HG02970 (cell line): ENCODE measurements around the gene SHISA3.

Source experiments
- ATAC-seq: cut with Tn5 transposase; IDR thresholded peaks from one replicate; pipeline ENCODE4 v1.9.1; 2021; ENCODE audit warnings: mild to moderate bottlenecking, moderate library complexity, moderate number of reproducible peaks; ENCODE audit not compliant: unreplicated experiment, low FRiP score

The SHISA3 gene

DNA sequence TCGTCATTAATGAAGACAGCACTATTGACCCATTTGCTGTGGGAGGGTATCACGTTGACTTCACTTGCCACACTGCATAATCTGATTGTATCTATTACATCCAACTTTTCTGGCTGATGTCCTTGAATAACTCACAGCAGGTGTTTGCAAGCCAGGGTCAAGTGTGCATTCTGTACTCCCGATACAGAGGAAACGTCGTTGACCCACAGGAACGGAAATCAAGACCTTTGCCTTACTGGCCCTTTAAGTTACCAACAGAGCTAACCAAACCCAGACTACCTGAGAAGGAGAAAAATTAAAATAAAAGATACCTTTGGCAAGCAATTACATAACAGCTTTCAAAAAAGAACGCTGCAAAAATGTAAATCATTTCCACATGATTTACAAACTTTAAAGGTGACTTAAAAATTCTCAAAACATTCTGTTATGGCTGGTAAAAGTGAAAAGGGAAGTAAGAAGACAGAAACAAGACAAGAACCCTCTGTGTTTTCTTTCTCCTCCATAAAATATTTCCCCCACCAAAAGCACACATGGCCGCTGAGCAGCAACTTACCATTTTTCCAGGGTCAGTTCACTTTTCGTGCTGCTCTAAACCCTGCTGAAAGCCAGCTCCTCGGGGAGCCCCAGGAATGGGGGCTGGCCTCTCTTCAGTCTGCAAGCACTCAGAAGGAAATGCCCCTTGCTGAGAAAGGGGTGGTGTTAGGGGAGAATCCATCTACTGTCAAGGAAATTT lies 6.5 kb upstream of the SHISA3 start:
- no peak for ATAC-seq

GRCh38 chr4:42391355-42391664 lies 6.0 kb upstream of the SHISA3 start:
- no peak for ATAC-seq

GRCh38 chr4:42391981-42392380 lies 5.3 kb upstream of the SHISA3 start:
- no peak for ATAC-seq

- no peak for ATAC-seq
These were observed 4.9 kb upstream of the SHISA3 start for GRCh38 chr4:42392436-42392835.

DNA sequence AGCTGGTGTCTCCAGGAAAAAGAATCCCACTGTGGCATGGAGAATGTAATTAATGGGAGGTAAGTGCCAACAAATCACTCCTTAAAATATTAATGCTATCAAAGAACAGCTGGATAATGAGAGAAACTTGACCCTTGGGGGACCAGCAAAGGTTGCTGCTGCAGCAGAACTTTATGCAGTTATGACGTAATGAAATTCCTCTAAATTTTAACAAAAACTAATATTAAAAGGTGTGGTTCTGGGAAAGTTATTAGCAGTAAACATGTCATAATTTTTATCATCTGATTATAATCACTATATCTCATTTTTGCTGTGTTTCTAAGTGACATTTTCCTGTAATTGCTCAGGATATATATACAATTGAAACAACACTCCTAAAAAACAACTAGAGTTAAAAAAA lies 1.7 kb upstream of the SHISA3 start:
- no peak for ATAC-seq

DNA sequence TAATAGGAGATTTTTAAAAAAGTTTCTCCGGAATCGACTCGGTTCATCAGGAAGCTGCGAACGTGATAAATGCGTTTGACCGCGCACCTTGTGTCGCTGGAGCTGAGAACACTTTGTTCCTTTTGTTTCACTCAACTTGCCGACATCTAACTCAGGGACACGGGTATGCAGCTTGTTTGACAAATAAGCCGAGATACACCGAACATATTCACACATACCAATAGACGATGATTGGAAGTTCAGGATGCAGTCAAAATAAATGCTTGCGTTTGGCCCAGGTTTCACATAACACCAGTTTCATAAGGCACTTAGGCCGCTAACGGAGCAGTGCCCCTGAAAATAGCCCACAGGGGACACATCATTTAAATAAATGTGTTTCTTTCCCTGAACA lies 932 bp upstream of the SHISA3 start:
- no peak for ATAC-seq

GRCh38 chr4:42397635-42398170 lies 415 bp downstream of the SHISA3 start:
- ATAC-seq, result no peak

- ATAC-seq, result no peak
These were observed 1.0 kb downstream of the SHISA3 start for GRCh38 chr4:42398171-42398870.

DNA sequence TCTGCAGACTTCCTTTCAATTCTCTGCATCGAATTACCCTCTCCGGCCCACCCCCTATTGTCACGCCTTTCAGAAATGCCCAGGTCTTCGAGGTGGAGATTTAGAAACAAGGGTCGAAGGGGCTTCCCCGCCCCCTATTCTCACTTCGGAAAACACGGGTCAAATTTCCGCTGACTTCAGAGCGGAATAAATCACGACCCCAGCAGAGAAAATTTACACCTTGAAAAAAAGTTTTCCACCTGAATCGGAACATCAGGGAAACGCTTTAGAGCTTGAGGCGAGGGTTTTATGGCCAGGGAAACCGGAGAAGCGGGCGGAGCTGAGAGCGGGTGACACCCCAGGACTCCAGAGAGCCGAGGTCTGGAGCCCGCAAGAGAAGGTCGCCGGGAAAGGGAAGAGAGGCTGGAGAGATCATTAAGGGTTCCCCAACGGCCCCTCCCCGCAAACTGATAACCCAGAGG lies 1.6 kb downstream of the SHISA3 start:
- no peak for ATAC-seq

DNA sequence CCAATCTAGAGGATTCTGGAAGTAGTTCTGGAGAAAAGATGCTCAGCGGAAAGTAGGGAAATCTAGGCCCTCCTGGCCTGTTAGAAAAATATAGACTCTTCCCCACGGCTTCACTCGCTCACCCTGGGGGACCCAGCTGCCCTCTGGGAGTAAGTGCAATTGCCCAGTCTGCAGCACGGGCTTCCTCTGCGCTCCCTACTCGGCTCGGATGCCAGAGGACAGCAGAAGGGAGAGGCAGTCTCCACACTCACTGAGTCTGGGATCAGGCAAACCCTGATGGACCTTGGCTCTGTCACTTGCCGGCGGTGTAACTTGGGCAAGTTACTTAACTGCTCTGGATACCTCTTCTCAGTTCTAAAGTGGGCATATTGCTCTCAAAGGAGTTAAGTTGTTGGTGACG lies 2.1 kb downstream of the SHISA3 start:
- no peak for ATAC-seq

DNA sequence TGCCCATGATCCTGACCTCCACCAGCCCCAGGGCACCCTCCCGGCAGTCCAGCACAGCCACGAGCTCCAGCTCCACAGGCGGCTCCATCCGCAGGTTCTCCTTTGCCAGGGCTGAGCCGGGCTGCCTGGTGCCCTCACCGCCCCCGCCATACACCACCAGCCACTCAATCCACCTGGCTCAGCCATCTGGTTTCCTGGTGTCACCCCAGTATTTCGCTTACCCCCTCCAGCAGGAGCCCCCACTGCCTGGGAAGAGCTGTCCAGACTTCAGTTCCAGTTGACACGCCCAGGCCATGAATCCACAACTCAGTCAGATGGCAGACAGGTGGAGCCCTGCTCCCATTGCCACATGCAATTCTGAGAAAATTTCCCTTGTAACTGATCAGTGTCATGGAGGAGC lies 3.9 kb downstream of the SHISA3 start:
- ATAC-seq, result no peak

GRCh38 chr4:42404001-42404400 lies 6.7 kb downstream of the SHISA3 start:
- no peak for ATAC-seq

DNA sequence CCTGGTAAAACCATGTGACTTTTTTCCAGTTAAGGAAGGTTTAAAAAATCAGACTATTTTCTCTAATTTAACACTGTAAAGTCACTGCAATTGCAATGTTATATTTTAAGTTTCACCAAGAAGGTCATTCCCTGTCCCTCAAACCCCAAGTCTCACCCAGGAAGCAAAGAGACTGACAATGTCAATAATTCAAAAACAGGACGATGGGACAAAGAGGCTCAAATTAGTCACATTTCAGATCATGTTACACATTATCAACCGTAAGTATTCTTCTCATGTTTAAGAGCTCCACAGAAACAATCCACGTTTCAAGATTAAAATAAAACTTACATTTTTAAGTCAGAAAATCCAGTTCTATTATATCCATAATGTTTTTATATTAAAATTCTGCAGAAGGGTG lies 13.2 kb downstream of the SHISA3 start:
- ATAC-seq, result no peak

DNA sequence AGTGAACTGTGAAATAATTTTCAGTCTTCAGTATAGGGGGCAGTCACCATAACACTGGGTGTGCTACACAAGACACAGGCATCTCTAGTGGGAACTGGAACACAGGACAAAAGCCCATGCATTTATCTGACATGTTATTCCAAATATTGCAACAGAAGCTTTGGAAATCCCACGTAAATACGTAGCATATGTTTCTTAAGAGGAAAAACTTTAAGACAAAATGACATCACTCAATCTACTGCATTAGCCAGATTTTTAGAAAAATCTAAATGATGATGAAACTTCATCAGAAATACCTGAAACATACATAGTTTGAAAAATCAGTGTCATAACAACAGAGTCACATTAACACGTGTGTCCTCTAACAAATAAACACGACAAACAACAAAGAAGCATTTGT lies 14.5 kb downstream of the SHISA3 start:
- no peak for ATAC-seq

DNA sequence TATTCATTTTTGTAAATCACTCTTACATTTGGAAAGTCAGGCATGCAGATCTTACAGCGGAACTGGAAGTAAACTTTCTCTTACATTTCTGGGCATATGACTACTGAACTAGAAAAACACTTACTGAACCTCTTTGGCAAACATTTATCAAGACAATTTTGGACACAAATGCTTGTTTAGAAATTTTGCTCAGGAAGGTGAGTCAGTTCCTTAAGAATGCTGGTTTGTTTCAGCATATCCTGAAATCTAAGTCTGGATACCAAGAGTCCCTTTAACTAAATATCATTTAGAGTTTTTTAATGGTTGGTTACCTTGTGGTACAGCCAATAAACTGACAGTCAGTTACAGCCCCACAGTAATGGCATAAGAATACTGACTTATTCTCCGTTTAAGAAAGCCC lies 15.0 kb downstream of the SHISA3 start:
- no peak for ATAC-seq

DNA sequence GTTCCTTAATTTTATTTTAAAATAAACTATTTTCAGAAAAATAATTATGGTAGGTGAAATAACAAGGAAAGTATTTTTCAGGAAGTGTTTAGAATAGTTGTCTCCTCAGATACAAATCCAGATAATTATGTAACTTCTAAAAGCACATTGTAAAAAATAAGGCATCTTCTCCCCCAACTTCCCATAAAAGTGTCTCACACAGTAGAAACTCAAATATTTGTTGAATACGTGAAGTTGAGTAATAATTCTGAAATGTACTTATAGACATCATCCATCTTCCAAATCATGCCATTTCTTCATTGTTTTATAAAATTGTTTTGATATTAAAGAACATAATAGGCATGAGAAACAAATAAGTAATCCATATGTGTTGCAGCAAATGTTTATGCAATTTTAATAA lies 18.0 kb downstream of the SHISA3 start:
- ATAC-seq, result no peak

DNA sequence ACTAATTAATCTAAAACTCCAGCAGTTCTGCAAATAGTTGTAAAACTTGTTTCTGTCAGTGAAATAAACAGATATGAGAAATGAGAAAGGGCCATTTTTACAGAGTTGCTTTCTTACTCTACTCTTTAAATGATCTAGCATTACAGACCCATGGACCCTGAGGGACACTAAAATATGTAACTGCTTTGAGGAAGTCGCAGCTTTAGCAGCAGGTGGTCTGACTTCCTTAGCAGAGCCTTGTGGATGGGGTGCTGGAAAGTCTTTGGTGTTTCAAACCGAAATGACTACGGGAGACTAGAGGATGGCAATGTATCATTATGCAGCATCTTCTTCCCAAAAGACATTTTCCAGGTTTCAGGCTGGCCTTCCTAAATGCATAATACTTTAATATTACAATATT lies 18.7 kb downstream of the SHISA3 start:
- no peak for ATAC-seq

DNA sequence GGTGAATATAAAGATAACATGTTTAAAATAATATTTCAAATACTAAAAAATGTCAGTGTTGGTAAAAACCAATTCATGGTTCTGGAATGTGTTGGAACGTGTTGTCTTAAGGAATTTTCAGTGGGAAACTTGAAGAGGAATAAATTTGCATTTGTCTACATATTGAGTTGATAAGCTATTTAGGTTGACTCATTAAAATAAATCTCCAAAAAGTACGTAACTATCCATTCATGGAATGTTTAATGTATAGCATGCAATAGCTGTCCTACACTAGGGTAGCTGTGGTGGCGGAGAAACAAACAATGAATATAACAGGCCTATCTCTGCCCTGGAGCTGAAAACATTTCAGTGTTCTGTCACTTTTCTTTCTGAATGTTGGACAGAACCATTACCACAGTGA lies 20.3 kb downstream of the SHISA3 start:
- ATAC-seq, result no peak

DNA sequence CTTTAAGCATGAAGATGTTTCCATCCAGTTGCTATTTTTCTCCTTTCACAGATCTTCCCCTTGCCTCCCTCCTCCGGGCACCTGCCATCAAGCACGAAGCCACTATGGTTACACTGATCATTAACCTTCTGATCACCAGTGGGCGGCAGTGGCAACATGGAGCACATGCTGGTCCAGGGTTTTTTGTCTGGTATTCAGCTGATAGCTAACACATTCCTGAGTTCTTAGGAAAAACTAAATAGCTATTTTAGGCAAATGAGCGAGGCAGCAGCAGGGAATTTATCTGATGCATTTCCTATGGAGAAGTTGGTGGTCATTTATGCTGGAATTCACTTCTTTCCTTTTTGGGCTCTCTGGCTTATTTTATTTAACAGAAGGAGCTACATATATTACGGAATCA lies 22.9 kb downstream of the SHISA3 start:
- ATAC-seq, result no peak

- no peak for ATAC-seq
These were observed 28.1 kb downstream of the SHISA3 start for GRCh38 chr4:42425146-42426065.

- no peak for ATAC-seq
These were observed 30.7 kb downstream of the SHISA3 start for GRCh38 chr4:42428036-42428435.
